Measurements from ENCODE around the gene JOSD1.
A peak's percentile ranks its signal among the peaks of the same experiment; 100 is the strongest.
"Not testable (repeated sequence)": the region's sequence is repeated elsewhere in the genome, so short reads cannot be mapped to it uniquely, and the experiment has no call there.

JOSD1 gene

GRCh38 chr22:38675833-38676232 is 24.9 kb downstream of the JOSD1 start:
- no peak for DNase-seq

GRCh38 chr22:38674888-38675287 is 25.9 kb downstream of the JOSD1 start:
- no peak for DNase-seq

GRCh38 chr22:38657045-38657909 is 43.5 kb downstream of the JOSD1 start:
- peak; percentile 12 to 14 for DNase-seq

- peak; percentile 75 to 83 for DNase-seq
Observed at GRCh38 chr22:38656256-38657044, 44.3 kb downstream of the JOSD1 start, which contains the start of the genes CBY1 and FAM227A. TSS of gene CBY1 (plus strand) at chr22:38656638. CDS start at chr22:38668055, 11,417 bp downstream. TSS of gene FAM227A (minus strand) at chr22:38656392. CDS start at chr22:38650168, 6,224 bp downstream.

GRCh38 chr22:38655519-38656255 is 45.1 kb downstream of the JOSD1 start:
- peak in 1 of 2 experiments; percentile 1 for DNase-seq

GRCh38 chr22:38653741-38654140 is 47.0 kb downstream of the JOSD1 start:
- DNase-seq, result no peak

GRCh38 chr22:38652859-38653258 is 47.9 kb downstream of the JOSD1 start:
- DNase-seq, result no peak

GRCh38 chr22:38649841-38650522 is 50.8 kb downstream of the JOSD1 start:
- DNase-seq, result no peak

GRCh38 chr22:38645430-38645829 is 55.3 kb downstream of the JOSD1 start:
- DNase-seq, result no peak

GRCh38 chr22:38644245-38644644 is 56.5 kb downstream of the JOSD1 start:
- DNase-seq, result not testable (repeated sequence)

- no peak for DNase-seq
Observed at GRCh38 chr22:38641476-38642040, 59.2 kb downstream of the JOSD1 start.

GRCh38 chr22:38638728-38639127 is 62.0 kb downstream of the JOSD1 start:
- no peak for DNase-seq

GRCh38 chr22:38638216-38638615 is 62.5 kb downstream of the JOSD1 start:
- no peak for DNase-seq

All from stimulated activated CD4-positive, alpha-beta T cell treated with anti-CD3 and anti-CD28 coated beads, Interleukin-4, amount 100 ng/mL, for 4 hours (primary cell).